ENCODE results near the gene SLC9A8.
"Not testable (repeated sequence)": the region's sequence is repeated elsewhere in the genome, so short reads cannot be mapped to it uniquely, and the experiment has no call there.

The SLC9A8 gene

GRCh38 chr20:49796600-49797343 lies 15.9 kb upstream of the SLC9A8 start:
- Mint-ChIP-seq H3K36me3 (ENCODE audit: low read depth) (no peaks in the 10 kb centered on the region), H3K27ac (no peak overlapping the region), H3K27me3 (peaks cover 24% of the 10 kb centered on the region), H3K4me3 (no peak overlapping the region), H3K9me3 (no peaks in the 10 kb centered on the region), H3K4me1 (ENCODE audit: low read depth) (peaks cover 23% of the 10 kb centered on the region)
- no peak for DNase-seq

- no peak overlapping the region for H3K4me3 Mint-ChIP-seq
- H3K9me3 Mint-ChIP-seq, result no peaks in the 10 kb centered on the region
- H3K36me3 Mint-ChIP-seq (ENCODE audit: low read depth), result no peaks in the 10 kb centered on the region
- DNase-seq, result no peak
- peaks cover 21% of the 10 kb centered on the region for H3K27me3 Mint-ChIP-seq
- no peak overlapping the region for H3K27ac Mint-ChIP-seq
- peaks cover 28% of the 10 kb centered on the region for H3K4me1 Mint-ChIP-seq (ENCODE audit: low read depth)
Observed at GRCh38 chr20:49797344-49797615, 15.3 kb upstream of the SLC9A8 start.

GRCh38 chr20:49798718-49799117 lies 13.9 kb upstream of the SLC9A8 start:
- DNase-seq, result no peak
- H3K9me3 Mint-ChIP-seq, result no peaks in the 10 kb centered on the region
- no peak overlapping the region for H3K27ac Mint-ChIP-seq
- no peaks in the 10 kb centered on the region for H3K36me3 Mint-ChIP-seq (ENCODE audit: low read depth)
- H3K27me3 Mint-ChIP-seq, result peaks cover 17% of the 10 kb centered on the region
- H3K4me3 Mint-ChIP-seq, result no peak overlapping the region
- peaks cover 37% of the 10 kb centered on the region for H3K4me1 Mint-ChIP-seq (ENCODE audit: low read depth)

GRCh38 chr20:49799698-49800097 lies 12.9 kb upstream of the SLC9A8 start:
- H3K9me3 Mint-ChIP-seq, result no peaks in the 10 kb centered on the region
- H3K4me3 Mint-ChIP-seq, result no peak overlapping the region
- no peaks in the 10 kb centered on the region for H3K36me3 Mint-ChIP-seq (ENCODE audit: low read depth)
- no peak overlapping the region for H3K27ac Mint-ChIP-seq
- no peak for DNase-seq
- peaks cover 41% of the 10 kb centered on the region for H3K4me1 Mint-ChIP-seq (ENCODE audit: low read depth)
- peaks cover 13% of the 10 kb centered on the region for H3K27me3 Mint-ChIP-seq

DNA sequence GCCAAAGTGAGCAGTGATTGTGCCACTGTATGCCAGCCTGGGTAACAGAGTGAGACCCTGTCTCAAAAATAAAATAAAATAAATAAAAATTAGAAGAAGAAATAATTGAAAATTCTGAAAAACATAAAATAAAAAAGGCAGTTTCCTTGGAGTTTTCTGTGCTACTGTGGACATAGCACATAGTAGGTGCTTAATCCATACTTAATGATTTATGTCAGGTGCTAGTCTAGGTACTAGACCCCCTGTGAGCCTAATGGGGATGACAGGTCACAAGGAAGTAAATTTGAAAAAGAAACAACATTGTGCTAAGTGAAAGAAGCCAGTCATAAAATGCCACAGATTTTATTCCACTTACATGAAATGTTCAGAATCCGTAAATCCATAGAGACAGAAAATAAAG lies 9.2 kb upstream of the SLC9A8 start:
- Mint-ChIP-seq H3K4me1 (ENCODE audit: low read depth) (peaks cover 61% of the 10 kb centered on the region), H3K4me3 (no peak overlapping the region), H3K9me3 (no peaks in the 10 kb centered on the region), H3K27me3 (no peaks in the 10 kb centered on the region), H3K27ac (no peak overlapping the region), H3K36me3 (ENCODE audit: low read depth) (no peaks in the 10 kb centered on the region)
- DNase-seq, result no peak

GRCh38 chr20:49804364-49804763 lies 8.3 kb upstream of the SLC9A8 start:
- peak overlapping the region; percentile 90 for H3K27ac Mint-ChIP-seq

DNA sequence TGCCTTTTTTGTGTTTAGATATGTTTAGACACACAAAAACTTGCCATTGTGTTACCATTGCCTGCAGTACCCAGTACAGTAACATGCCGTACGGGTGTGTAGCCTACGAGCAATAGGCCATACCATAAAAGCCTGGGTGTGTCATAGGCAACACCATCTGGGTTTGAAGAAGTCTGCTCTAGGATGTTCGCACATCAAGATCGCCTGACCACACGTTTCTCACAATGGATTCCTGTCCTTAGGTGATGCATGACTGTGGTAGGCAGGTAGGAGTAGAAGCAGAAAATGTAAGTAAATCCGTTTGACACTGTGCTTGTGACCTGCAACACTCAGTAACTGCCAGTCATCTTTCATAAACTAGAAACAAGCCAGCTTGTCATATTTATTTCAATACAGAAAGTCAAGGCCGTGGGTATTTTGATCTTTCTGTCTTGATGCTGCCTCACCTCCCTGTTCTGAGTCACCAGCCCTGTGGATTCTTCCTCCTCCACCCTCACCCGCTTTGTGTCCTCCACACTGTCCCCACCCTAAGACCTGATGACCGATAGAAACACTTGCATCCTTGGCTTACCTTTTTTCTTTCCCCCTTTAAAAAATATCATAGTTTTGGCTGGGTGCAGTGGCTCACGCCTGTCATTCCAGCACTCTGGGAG lies 7.3 kb upstream of the SLC9A8 start:
- not testable (repeated sequence) for H3K27me3 Mint-ChIP-seq; H3K36me3 Mint-ChIP-seq (ENCODE audit: low read depth); H3K9me3 Mint-ChIP-seq
- peak; percentile 57 for DNase-seq
- Mint-ChIP-seq H3K4me3 (peak overlapping the region; percentile 38), H3K4me1 (ENCODE audit: low read depth) (peaks cover 57% of the 10 kb centered on the region), H3K27ac (peak overlapping the region; percentile 90)

More at GRCh38 chr20:49804364-49804763, 8.3 kb upstream of the SLC9A8 start:
- Mint-ChIP-seq H3K36me3 (ENCODE audit: low read depth) (no peaks in the 10 kb centered on the region), H3K9me3 (no peaks in the 10 kb centered on the region), H3K4me1 (ENCODE audit: low read depth) (peaks cover 61% of the 10 kb centered on the region), H3K4me3 (no peak overlapping the region), H3K27me3 (no peaks in the 10 kb centered on the region)
- DNase-seq, result no peak

GRCh38 chr20:49808753-49809152 lies 3.9 kb upstream of the SLC9A8 start:
- no peak overlapping the region for H3K27ac Mint-ChIP-seq
- H3K4me3 Mint-ChIP-seq, result no peak overlapping the region
- no peaks in the 10 kb centered on the region for H3K27me3 Mint-ChIP-seq
- no peak for DNase-seq
- peaks cover 8% of the 10 kb centered on the region for H3K36me3 Mint-ChIP-seq (ENCODE audit: low read depth)
- peaks cover 51% of the 10 kb centered on the region for H3K4me1 Mint-ChIP-seq (ENCODE audit: low read depth)
- H3K9me3 Mint-ChIP-seq, result no peaks in the 10 kb centered on the region

GRCh38 chr20:49809803-49810359 lies 2.7 kb upstream of the SLC9A8 start:
- DNase-seq, result no peak
- H3K27ac Mint-ChIP-seq, result no peak overlapping the region
- H3K4me1 Mint-ChIP-seq (ENCODE audit: low read depth), result peaks cover 53% of the 10 kb centered on the region
- no peaks in the 10 kb centered on the region for H3K9me3 Mint-ChIP-seq
- H3K4me3 Mint-ChIP-seq, result no peak overlapping the region
- peaks cover 18% of the 10 kb centered on the region for H3K36me3 Mint-ChIP-seq (ENCODE audit: low read depth)
- H3K27me3 Mint-ChIP-seq, result no peaks in the 10 kb centered on the region

- peak; percentile 13 for DNase-seq
- Mint-ChIP-seq H3K27me3 (no peaks in the 10 kb centered on the region), H3K27ac (no peak overlapping the region), H3K9me3 (no peaks in the 10 kb centered on the region), H3K4me1 (ENCODE audit: low read depth) (peaks cover 51% of the 10 kb centered on the region), H3K4me3 (no peak overlapping the region), H3K36me3 (ENCODE audit: low read depth) (peaks cover 26% of the 10 kb centered on the region)
Observed at GRCh38 chr20:49810491-49811190, 2.0 kb upstream of the SLC9A8 start.

DNA sequence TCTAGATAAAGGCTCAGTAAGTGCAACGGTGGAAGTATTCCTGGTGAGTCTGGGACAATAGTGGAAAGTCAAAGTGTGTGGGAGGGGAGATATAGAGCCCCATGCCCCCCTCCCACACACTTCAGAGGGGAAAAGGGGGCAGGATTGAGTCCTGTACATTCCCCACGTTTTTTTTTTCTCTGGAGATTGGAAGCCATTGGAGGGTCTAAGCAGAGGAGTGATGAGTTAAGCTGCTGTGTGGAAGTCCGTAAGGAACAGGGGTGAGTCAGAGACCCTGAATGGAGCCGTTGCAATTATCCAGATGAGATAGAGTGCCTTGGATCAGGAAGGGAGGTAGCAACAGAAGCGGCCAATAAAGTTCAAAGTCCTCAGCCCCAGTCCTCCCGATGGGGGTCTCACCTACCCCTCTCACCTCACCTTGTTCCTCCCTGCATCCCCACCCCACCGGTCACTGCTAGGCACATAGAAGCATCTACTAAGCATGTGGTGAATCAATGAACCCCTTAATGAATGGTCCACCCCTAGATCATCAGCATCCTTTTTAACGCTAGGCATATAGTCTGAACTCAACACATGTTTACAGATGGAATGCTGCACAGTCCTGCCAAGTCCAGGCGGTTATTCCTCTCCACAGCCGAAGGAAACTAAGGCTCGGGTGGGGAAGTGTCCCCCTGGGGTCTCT lies 662 bp upstream of the SLC9A8 start:
- no peak for DNase-seq
- H3K27ac Mint-ChIP-seq, result peak overlapping the region; percentile 96
- no peaks in the 10 kb centered on the region for H3K27me3 Mint-ChIP-seq
- H3K4me3 Mint-ChIP-seq, result peak overlapping the region; percentile 92
- peaks cover 38% of the 10 kb centered on the region for H3K36me3 Mint-ChIP-seq (ENCODE audit: low read depth)
- peaks cover 43% of the 10 kb centered on the region for H3K4me1 Mint-ChIP-seq (ENCODE audit: low read depth)
- no peaks in the 10 kb centered on the region for H3K9me3 Mint-ChIP-seq

GRCh38 chr20:49813305-49813974 lies 812 bp downstream of the SLC9A8 start:
- peaks cover 42% of the 10 kb centered on the region for H3K4me1 Mint-ChIP-seq (ENCODE audit: low read depth)
- H3K4me3 Mint-ChIP-seq, result peak overlapping the region; percentile 92
- H3K36me3 Mint-ChIP-seq (ENCODE audit: low read depth), result peaks cover 53% of the 10 kb centered on the region

GRCh38 chr20:49814057-49814694 lies 1.5 kb downstream of the SLC9A8 start:
- H3K4me3 Mint-ChIP-seq, result peak overlapping the region; percentile 92
- no peaks in the 10 kb centered on the region for H3K27me3 Mint-ChIP-seq
- DNase-seq, result no peak
- peak overlapping the region; percentile 96 for H3K27ac Mint-ChIP-seq
- H3K36me3 Mint-ChIP-seq (ENCODE audit: low read depth), result peaks cover 60% of the 10 kb centered on the region
- H3K9me3 Mint-ChIP-seq, result no peaks in the 10 kb centered on the region
- peaks cover 48% of the 10 kb centered on the region for H3K4me1 Mint-ChIP-seq (ENCODE audit: low read depth)

More at GRCh38 chr20:49813305-49813974, 812 bp downstream of the SLC9A8 start:
- DNase-seq, result peak; percentile 22
- Mint-ChIP-seq H3K9me3 (no peaks in the 10 kb centered on the region), H3K27me3 (no peaks in the 10 kb centered on the region), H3K27ac (peak overlapping the region; percentile 96)

Data from activated T-cell treated with anti-CD3 and anti-CD28 coated beads, Interleukin-2, amount 50 U/mL, for 24 hours (primary cell).